Medulla oblongata (tissue), 1 donor: Measurements from ENCODE around the gene FCSK.
"Not testable (repeated sequence)": the region's sequence is repeated elsewhere in the genome, so short reads cannot be mapped to it uniquely, and the experiment has no call there.

Experiments
- DNase-seq: peaks from one replicate; pipeline ENCODE4 v3.0.0-alpha.2; 2015; ENCODE audit errors: extremely low spot score

FCSK gene

DNA sequence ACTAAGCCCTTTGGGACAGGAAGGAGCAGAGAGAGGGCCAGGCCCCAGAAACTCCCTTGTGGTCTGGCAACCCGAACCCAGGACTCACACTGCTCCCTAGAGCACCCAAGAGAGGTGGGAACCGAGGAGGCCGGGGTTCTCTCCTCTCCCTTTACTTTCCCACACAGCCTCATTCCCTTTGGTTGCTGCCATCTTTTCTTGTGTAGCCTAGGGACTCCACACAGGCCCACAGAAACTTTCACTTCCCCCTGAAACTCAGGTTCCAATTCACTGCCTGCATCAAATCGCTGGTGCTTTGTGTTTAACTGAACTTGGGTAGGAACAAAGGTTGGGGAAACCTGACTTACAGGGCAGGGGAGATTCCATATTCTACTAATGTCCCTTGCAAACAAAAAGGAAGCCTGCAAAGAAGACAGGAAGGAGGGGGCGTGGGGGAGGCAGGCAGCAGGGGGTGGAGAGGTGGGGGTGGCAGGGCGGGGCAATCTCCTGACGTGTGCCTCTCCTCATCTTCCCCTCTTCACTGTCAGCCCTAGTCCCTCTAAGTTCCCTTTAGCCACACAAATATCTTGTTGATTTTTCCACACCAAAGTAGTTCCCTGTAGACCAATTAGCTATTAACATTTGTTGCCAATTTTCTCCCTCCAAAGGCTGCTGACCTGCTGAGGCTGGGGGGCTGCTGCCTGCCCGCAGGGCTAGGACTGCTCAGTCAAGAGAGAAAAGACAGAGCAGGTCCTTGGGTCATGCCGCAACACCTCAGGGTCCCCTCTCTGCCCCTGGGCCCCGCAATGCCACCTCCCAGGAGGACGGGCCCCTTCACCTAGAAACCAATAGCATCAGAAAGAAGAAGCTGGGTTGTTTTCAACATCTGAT lies 23.5 kb upstream of the FCSK start:
- peak; percentile 56 for DNase-seq

DNA sequence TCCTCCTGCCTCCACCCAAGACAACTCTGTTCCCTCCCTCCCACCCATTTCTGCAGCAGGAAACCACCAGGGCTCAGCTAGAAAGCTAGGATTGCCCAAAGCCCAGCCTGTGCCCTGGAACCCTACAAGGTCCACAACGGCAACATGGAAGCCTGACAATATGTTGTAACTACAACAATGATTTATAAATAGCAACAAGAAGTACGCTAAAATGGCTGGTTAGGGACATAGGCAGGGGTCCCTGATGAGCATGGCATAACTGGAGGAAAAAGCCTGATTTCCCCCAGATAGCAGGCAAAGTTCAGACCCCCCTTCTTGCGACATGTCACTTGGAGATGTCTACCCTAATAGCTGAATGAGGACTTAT lies 22.1 kb upstream of the FCSK start:
- DNase-seq: no peak

DNA sequence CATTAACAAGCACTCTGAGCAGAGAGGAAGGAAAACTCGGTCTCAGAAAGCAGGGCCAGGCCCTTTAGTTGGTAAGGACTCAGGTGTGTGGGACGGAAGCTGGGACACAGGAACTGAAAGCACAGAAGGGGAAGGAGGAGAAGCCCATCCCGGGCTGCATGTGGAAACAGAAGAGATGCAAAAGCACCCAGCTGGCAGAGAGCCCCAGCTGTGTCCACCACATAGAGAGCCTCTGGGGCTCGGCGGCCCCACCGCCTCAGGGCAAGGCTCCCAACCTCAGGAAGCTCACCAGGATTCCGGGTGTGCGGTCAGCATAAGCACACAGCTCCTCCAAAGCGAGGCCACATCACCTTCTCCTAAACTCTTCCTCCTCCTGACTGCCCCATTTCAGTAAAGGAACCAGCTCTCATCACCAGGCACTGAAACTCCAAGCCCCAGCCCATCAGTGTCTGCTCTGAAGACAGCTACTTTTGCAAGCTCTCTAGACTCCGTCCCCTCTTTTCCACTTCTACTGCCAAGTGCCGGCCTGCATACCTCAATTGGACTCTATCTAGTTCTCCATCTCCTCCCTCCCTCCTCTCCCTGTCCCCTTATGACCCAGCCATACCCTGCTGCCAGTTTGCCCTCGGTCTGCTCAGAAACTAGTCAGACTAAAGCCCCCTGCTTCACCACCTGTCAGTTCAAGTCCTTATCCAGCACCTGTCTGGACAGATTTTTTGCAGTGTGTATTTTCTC lies 21.5 kb upstream of the FCSK start:
- DNase-seq: peak; percentile 29

DNA sequence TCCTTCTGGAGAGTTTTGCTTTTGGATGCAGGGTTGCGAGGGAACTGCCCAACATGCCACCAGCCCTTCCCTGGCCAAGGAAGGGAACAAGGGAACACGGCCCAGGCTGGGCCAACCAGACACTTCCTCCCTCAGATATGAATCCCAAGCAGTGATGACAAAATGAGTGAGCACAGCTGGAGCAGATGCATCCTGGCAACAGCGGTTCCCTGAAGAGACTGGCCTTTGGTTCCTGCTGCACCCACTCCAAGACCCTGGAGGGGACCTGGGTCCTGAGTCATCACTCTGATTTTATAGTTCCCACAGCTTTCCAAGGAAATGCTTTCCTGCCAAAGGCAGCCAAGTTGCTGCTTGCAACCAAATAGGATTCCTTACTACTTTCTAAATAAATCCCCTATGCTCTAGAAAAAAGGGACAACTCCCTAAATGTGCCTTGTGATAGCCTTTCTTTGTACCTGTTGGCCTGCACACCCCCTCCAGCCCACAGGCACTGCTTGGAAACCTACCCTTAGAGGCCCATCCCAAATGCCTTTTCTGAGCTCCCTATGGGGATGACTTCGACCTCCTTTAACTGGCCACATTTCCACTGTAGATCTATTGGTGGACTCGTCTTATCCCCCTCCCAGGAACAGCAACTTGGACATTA lies 20.8 kb upstream of the FCSK start:
- no peak for DNase-seq

DNA sequence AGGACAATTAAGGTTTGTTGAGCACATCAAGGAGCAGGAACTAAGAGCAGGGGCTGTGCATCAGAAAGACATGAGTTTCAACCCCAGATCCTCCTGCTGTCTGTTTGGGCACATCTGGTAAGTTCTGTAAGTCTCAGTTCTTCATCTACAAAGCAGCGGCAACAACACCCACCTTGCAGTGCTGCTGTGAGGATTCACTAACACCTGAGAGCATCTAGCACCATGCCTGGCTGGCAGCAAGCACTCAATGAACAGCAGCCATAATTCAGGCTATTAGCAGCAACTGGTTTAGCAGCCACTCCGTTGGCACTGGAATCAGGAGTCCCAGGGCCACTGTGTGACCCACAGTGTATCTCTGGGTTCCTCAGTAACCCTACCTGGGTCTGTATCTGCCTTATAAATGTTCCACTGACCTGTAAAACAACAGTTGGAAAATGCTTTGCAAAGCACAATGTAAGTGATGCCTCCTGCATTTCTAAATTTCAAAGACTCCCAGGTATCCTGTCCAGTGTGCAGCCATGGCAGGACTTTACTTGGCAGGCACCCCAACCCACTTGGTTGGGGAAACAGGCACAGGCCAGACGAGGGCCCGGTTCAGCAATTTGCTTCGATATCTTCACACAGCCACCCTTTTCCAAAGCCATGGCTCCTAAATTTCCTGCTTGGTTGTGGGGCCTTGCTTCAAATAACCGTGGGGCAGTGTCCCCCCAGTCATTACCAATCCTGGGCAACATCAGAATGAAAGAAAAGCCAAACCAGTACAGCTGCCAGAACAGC lies 19.7 kb upstream of the FCSK start:
- no peak for DNase-seq

DNA sequence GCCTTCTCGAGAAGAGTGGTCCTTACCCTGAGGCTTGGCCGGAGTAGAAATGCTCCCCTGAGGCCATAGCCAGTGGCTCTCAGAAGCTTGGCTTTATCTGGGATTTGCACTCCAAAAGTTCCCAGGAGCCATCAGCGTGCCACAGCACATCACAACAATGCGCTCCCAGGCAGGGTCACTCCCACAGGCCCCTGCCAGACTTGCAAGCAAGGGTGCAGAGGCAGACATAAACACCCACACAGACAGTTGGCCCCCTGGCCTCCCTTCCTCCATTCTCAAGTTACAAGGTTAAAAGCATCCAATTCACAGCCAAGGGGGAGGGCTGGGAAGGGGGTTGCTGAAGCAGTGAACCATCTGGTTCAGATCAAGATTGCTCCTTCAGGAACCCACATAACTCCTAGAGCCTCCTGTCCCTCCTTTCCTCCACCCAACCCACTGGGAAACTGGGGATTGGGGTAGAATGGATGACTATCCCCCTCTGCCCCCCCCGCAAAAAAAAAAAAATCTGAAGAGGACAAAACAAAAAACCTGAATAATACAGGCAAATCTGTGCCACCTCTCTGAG lies 17.3 kb upstream of the FCSK start:
- DNase-seq: no peak

DNA sequence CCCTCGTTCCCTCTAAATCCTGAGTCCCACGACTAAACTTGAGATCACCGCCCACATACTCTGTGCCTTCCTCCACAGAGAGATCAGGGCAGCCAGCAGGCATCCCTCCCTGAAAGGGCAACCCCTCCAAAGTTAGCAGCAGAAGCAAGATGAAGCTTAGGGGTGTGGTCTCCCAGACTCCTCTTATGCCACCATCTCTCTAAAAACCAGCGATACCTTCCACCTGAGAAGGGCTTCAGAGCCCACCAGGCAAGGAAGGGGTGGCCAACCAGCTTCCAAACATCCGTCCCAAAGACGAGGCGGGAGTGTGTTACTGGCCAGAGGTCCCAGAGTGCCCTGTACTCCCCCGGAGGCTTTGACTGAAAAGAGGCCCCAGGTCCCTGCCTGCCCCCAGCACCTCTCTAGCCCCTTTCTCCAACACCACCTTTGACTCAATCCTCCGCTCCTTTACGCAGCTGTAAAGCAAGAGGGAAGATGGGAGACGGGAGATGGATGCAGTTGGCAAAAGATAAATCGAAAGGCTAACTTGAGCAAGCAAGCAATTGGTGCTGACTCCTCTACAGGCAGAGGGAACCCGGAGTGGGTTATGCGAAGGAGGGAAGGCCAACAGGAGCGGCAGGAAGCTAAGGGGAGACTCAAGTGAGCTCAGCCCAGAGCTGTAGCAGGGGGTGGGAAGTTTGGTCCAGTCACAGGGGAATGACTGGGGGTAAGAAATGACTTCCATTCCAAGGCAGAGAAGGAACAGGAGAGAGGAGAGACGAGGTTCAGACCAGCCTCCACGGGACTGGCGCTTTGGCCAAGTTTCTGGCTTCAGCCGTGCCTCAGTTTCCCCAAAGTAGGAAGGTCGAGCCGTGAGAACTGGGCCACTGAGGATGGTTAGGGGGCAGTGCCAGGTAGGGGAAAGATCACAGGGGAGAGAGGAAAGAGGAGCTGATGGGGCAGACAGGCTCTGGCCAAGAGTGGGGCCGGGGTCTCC lies 16.5 kb upstream of the FCSK start:
- no peak for DNase-seq

DNA sequence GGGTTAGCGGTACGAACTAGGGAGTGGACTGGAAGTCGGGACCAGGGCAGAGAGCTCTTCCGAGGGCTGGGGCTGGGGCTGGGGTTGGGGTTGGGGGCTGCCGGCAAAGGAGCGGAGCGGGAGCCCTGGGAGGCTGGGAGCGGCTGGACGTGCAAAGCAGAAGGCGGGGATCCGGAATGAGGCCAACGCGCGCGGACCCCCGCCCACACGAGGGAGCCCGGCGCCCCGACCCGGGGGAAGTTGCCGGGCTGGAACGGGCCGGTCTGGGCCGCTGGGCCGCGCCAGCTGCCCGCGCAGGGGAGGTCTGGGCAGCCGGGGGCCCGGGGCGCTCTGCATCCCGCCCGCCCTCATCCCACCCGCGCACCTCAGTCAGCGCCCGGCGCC lies 15.8 kb upstream of the FCSK start:
- DNase-seq: no peak

DNA sequence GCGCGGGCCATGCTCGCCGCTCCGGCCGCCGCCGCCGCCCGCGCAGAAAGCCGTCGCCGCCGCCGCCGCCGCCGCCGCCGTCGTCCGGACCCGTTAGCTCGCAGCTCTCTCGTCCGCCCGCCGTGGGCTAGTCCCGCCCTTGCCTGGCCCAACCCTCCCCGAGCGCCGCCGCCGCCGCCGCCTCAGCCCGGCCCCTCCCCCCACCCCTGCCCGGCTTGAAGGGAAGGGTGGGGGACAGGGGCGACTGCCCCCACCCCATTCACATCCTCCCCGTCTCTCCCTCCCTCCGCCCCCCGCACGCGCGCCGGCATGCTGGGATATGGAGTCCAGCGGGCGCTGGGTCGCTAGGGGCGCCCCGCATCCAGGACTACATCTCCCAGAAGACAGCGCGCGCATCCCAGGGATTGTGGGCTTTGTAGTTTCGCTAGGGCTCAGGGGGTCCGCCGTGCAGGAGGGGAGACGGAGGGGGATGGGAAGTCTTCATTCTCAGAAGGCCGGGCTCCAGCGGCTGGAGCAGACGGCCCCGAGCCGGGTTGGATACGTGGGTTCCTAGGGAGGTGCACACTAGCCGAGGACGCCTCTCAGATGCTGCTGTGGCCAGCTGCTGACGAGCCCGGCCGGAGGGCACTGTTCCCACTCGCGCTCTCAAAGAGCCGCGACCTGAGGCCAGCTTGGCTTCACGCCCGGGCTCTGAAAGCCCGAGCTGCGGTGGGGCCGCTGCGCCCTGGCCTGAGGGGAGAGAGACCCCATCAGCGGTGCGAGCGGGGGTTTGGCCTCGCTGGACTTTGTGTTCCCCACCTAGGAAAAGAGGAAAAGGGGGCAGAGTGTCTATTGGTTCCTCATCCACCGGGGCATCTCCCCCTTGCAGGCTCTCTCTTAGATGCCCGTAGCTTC lies 15.2 kb upstream of the FCSK start, which contains the start of gene ST3GAL2:
TSS of gene ST3GAL2 (minus strand) at position 132 of the 894 bp plus-strand sequence. CDS start 40,570 bp downstream, outside the sequence.
- peak; percentile 98 for DNase-seq

DNA sequence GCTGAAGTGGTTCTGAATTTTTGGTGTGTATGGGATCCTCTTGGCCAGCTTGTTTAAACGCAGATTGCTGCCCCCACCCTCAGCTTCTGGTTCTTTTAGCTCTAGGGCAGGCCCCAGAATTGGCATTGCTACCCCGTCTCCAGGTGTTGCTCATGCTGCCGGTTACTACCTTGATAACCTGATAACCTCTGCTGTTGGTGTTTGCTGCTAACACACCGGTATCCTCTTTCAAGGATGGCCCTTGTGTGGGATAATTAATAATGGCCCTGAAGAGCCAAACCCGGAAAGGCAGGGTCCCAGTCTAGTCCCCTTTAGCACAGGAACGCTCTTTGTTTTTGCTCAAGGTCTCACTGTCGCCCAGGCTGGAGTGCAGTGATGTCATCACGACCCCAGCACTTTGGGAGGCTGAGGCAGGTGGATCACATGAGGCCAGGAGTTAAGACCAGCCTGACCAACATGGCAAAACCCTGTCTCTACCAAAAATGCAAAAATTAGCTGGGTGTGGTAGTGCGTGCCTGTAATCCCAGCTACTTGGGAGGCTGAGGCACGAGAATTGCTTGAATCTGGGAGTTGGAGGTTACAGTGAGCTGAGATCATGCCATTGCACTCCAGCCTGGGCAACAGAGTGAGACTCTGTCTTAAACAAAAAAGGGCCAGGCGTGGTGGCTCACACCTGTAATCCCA lies 14.2 kb upstream of the FCSK start:
- no peak for DNase-seq

DNA sequence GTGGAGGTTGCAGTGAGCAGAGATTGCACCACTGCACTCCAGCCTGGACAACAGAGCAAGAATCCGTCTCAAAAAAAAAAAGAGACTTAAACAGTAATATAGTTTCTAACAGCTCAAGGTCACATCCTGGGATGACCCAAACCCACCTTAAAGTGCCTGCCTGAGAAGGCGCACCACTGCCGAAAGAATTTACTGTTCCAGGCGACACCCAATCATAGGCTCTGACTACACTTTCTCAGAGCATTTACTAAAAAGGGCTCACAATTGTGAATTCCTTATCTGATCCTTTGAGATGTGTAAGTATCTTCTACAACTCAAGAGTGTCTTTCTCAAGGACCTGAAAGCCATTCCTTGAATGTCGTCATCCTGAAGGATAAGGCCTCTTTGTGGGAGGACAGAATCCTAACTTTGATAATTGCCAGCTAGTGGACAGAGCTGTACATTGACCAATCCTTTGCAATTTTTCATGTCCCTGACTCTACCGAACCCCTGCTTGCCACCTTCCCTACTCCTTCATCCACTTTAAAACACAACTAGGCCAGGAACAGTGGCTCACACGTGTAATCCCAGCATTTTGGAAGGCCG lies 12.9 kb upstream of the FCSK start:
- no peak for DNase-seq

DNA sequence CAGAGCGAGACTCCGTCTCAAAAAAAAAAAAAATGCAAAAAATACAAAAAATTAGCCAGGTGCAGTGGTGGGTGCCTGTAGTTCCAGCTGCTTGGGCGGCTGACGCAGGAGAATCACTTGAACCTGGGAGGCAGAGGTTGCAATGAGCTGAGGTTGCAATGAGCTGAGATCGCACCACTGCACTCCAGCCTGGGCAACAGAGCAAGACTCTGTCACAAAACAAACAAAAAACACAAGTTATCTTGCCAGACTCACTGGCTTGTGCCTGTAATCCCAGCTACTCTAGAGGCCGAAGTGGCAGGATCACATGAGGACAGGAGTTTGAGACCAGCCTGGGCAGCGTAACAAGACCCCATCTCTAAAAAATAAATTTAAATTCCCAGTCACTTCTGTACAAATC lies 12.1 kb upstream of the FCSK start:
- no peak for DNase-seq

DNA sequence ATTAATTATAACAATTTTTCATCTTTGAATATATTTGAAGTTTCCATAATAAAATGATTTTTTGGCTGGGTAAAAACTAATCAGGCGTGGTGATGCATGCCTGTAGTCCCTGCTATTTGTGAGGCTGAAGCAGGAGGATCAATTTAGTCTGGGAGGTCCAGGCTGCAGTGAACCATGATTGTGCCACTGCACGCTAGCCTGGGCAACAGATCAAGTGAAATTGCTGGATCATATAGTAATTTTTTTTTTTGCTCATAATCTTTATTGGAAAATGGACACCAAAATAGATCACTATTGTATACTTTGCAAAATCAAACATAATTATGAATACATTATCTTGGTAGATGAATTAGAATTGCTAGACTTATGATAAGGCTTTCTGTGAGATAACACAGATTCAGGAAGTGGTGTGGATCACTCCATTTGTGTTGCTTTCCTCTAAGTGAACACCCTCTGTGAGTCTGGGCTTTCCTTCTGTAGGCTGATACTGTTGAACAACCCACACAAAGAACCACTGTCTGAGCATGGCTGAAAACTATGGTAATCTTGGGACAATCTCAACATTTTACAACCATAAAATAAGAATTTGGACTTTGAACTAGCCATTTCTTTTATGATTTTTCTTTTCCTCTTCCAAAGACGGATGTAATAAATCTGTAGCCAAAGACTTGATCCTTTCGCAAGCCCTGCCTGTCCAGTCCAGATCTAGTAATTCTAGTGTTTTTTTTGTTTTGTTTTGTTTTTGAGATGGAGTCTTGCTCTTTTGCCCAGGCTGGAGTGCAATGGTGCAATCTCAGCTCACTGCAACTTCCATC lies 9.9 kb upstream of the FCSK start:
- peak; percentile 24 for DNase-seq

DNA sequence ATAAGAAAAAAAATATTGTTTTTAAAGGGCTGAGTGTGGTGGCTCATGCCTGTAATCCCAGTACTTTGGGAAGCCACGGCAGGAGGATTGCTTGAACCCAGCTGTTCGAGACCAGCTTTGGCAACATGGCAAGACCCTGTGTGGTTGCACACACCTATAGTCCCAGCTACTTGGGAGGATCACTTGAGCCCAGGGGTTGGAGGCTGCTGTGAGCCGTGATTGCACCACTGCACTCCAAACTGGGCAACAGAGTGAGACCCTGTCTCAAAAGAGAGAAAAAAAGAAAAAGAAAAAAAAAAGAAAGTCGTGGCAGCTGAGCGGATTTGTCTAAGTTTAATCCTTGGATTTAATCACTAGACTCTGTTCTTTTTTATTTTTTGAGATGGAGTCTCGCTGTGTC lies 6.3 kb upstream of the FCSK start:
- no peak for DNase-seq

DNA sequence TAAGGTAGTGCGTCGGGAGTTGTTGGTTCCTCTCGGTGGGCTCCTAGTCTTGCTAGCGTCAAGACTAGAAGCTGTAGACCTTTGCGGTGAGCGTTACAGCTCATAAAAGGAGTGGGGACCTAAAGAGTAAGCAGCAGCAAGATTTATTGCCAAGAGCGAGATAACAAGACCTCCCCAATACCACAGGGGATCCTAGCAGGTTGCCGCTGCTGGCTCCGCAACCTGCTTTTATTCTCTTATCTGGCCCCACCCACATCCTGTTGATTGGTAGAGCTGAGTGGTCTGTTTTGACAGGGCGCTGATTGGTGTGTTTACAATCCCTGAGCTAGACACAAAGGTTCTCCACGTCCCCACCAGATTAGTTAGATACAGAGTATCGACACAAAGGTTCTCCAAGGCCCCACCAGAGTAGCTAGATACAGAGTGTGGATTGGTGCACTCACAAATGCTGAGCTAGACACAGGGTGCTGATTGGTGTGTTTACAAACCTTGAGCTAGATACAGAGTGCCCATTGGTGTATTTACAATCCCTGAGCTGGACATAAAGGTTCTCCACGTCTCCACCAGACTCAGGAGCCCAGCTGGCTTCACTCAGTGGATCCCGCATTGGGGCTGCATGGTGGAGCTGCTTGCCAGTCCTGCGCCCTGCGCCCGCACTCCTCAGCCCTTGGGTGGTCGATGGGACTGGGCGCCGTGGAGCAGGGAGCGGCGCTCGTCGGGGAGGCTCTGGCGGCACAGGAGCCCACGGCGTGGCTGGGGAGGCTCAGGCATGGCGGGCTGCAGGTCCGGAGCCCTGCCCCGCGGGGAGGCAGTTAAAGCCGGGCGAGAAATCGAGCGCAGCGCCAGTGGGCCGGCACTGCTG lies 4.0 kb upstream of the FCSK start:
- DNase-seq: not testable (repeated sequence)

DNA sequence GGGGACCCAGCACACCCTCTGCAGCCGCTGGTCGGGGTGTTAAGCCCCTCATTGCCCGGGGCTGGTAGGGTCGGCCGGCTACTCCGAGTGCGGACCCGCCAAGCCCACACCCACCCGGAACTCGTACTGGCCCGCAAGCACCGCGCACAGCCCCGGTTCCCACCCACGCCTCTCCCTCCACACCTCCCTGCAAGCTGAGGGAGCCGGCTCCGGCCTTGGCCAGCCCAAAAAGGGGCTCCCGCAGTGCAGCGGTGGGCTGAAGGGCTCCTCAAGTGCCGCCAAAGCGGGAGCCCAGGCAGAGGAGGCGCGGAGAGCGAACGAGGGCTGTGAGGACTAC lies 3.4 kb upstream of the FCSK start:
- DNase-seq: not testable (repeated sequence)
